HCT116 (cell line): ENCODE data around the gene CTSL. TPM values are rescaled to one million over a fixed set of nuclear protein-coding genes. Genes with fewer than 3 reads are reported as not detected.

Experiments used
- ATAC-seq: fragments of 200-7000 bp; cut with Tn5 transposase; 2 replicates; pipeline ENCODE4 v1.9.1; 2020; ENCODE audit warnings: mild to moderate bottlenecking, moderate library complexity
- Bru-seq: library from RNA; stranded (reverse); fragments of 400-500 nt; gene quantifications from one replicate; lab custom pipeline; 2021; lab: Mats Ljungman, UMichigan
- BruChase-seq, 2 experiments: library from RNA; stranded (reverse); fragments of 400-500 nt; gene quantifications; one replicate each; lab custom pipeline; 2021; lab: Mats Ljungman, UMichigan
- BruUV-seq: library from RNA; stranded (reverse); fragments of 400-500 nt; replicated peaks from 2 replicates; lab custom pipeline; 2021; lab: Mats Ljungman, UMichigan
- CTCF ChIA-PET: fragments of 300-600 bp; sonication (Branson Sonifier 250); formaldehyde crosslinking; loops from one replicate; lab custom pipeline; 2021; ENCODE audit warnings: antibody characterized with exemption; lab: Charles Lee
- POLR2A ChIA-PET: fragments of 300-600, 350-600 bp; sonication (Branson Sonifier 250); formaldehyde crosslinking; loops from one replicate; lab custom pipeline; 2021; ENCODE audit warnings: antibody characterized with exemption; lab: Charles Lee
- RAD21 ChIA-PET, 2 experiments: fragments of 300-600 bp; sonication (Branson Sonifier 250); formaldehyde crosslinking; loops; one replicate each; lab custom pipeline; 2023; ENCODE audit warnings: low total read pairs in 2 of 2; ENCODE audit not compliant: uncharacterized antibody in 2 of 2, unreplicated experiment in 2 of 2, low non-redundant PET in 1 of 2; lab: Charles Lee
- DNase-seq: peaks from one replicate; pipeline ENCODE4 v3.0.0-alpha.2; 2010; ENCODE audit warnings: low read depth, low spot score
- H2AFZ ChIP-seq: fragments of 200-600 bp; shearing (Covaris generic), sonication (generic); 2 replicates; pipeline ENCODE4 v1.6.1; 2017; ENCODE audit warnings: low read depth, mixed run types, mixed read lengths, antibody characterized with exemption, low read length; ENCODE audit not compliant: poor library complexity, severe bottlenecking
- H3K27ac ChIP-seq: 2 replicates; pipeline ENCODE4 v1.5.1; 2012; ENCODE audit warnings: low read depth, low read length
- H3K27me3 ChIP-seq: fragments of 200-600 bp; sonication (generic); 2 replicates; pipeline ENCODE4 v1.6.1; 2016; ENCODE audit warnings: mixed run types, low read length, mixed read lengths; ENCODE audit not compliant: insufficient read depth
- H3K36me3 ChIP-seq, 2 experiments: fragments of 200-500 bp in 1 of 2; fragments of 200-600 bp in 1 of 2; sonication (Bioruptor generic) in 1 of 2; sonication (generic) in 1 of 2; 2 replicates each; pipeline versions ENCODE4 v1.5.1 to v1.6.1; 2014 to 2016; ENCODE audit warnings: low read length in 2 of 2, inconsistent platforms in 1 of 2, mixed read lengths in 1 of 2, mixed run types in 1 of 2; ENCODE audit not compliant: insufficient read depth in 2 of 2, control insufficient read depth in 1 of 2
- H3K4me1 ChIP-seq, 2 experiments: fragments of 200-600 bp in 1 of 2; sonication (generic) in 1 of 2; 2 replicates each; pipeline versions ENCODE4 v1.5.1 to v1.6.1; 2012 to 2017; ENCODE audit warnings: low read length in 2 of 2, inconsistent platforms in 1 of 2, mild to moderate bottlenecking in 1 of 2, mixed read lengths in 1 of 2, mixed run types in 1 of 2, moderate library complexity in 1 of 2; ENCODE audit not compliant: insufficient read depth in 2 of 2, control insufficient read depth in 1 of 2
- H3K4me2 ChIP-seq: fragments of 200-600 bp; sonication (generic); 2 replicates; pipeline ENCODE4 v1.6.1; 2017; ENCODE audit warnings: mixed run types, low read length, mixed read lengths
- H3K4me3 ChIP-seq, 2 experiments: fragments of 200-600 bp in 1 of 2; sonication (generic) in 1 of 2; replicated peaks in 1 of 2; 2 replicates each; pipeline ENCODE4 v1.5.1; 2011 to 2016; ENCODE audit warnings: low read length in 2 of 2, control low read depth in 1 of 2, low read depth in 1 of 2, mild to moderate bottlenecking in 1 of 2, mixed read lengths in 1 of 2, mixed run types in 1 of 2
- H3K79me2 ChIP-seq: fragments of 200-600 bp; sonication (generic); 2 replicates; pipeline ENCODE4 v1.6.1; 2017; ENCODE audit warnings: mild to moderate bottlenecking, mixed run types, low read length, moderate library complexity, mixed read lengths; ENCODE audit not compliant: insufficient read depth
- H3K9ac ChIP-seq: fragments of 200-600 bp; sonication (generic); 2 replicates; pipeline ENCODE4 v1.6.1; 2016; ENCODE audit warnings: low read length, mixed read lengths
- H3K9me2 ChIP-seq: fragments of 200-600 bp; sonication (generic), shearing (Covaris generic); 2 replicates; pipeline ENCODE4 v1.6.1; 2017; ENCODE audit warnings: mixed run types, mild to moderate bottlenecking, moderate library complexity; ENCODE audit not compliant: insufficient read depth
- H3K9me3 ChIP-seq, 2 experiments: fragments of 200-500 bp in 1 of 2; fragments of 200-600 bp in 1 of 2; sonication (Bioruptor generic) in 1 of 2; sonication (generic) in 1 of 2; 2 replicates each; pipeline ENCODE4 v1.6.1; 2014 to 2017; ENCODE audit warnings: low read length in 2 of 2, mixed read lengths in 2 of 2, inconsistent platforms in 1 of 2, low read depth in 1 of 2, mild to moderate bottlenecking in 1 of 2, mixed run types in 1 of 2, moderate library complexity in 1 of 2; ENCODE audit not compliant: control insufficient read depth in 1 of 2, insufficient read depth in 1 of 2
- H4K20me1 ChIP-seq: fragments of 200-600 bp; sonication (generic), shearing (Covaris generic); 2 replicates; pipeline ENCODE4 v1.6.1; 2017; ENCODE audit warnings: mixed run types, mild to moderate bottlenecking, moderate library complexity; ENCODE audit not compliant: insufficient read depth
- ATF3 ChIP-seq: IDR thresholded peaks from 2 replicates; pipeline ENCODE4 v1.6.1; 2012
- CBX3 ChIP-seq: IDR thresholded peaks from 2 replicates; pipeline ENCODE4 v1.6.1; 2012; ENCODE audit warnings: low read depth
- ELF1 ChIP-seq: IDR thresholded peaks from 2 replicates; pipeline ENCODE4 v1.6.1; 2012; ENCODE audit warnings: low read depth, borderline replicate concordance
- EZH2 ChIP-seq: fragments of 200-600 bp; sonication (generic); IDR thresholded peaks from 2 replicates; pipeline ENCODE4 v1.6.1; 2017; ENCODE audit warnings: antibody characterized with exemption, mixed run types
- FOSL1 ChIP-seq: IDR thresholded peaks from 2 replicates; pipeline ENCODE4 v1.6.1; 2012; ENCODE audit warnings: low read depth
- JUND ChIP-seq: IDR thresholded peaks from 2 replicates; pipeline ENCODE4 v1.6.1; 2012
- MAX ChIP-seq: IDR thresholded peaks from 2 replicates; pipeline ENCODE4 v1.6.1; 2012
- POLR2A ChIP-seq: IDR thresholded peaks from 2 replicates; pipeline ENCODE4 v1.7.0; 2011; ENCODE audit warnings: borderline replicate concordance; ENCODE audit not compliant: insufficient read depth, insufficient read length; ENCODE audit errors: extremely low read depth
- POLR2AphosphoS5 ChIP-seq: IDR thresholded peaks from 2 replicates; pipeline ENCODE4 v1.6.1; 2011; ENCODE audit warnings: mild to moderate bottlenecking, low read depth, low read length, moderate library complexity
- RAD21 ChIP-seq: IDR thresholded peaks from 2 replicates; pipeline ENCODE4 v1.6.1; 2012; ENCODE audit warnings: low read depth, mild to moderate bottlenecking
- REST ChIP-seq: IDR thresholded peaks from 2 replicates; pipeline ENCODE4 v1.6.1; 2012; ENCODE audit warnings: low read depth
- SP1 ChIP-seq: IDR thresholded peaks from 2 replicates; pipeline ENCODE4 v1.6.1; 2012; ENCODE audit warnings: low read depth
- SRF ChIP-seq: IDR thresholded peaks from 2 replicates; pipeline ENCODE4 v1.6.1; 2012; ENCODE audit warnings: low read depth
- TCF7L2 ChIP-seq: IDR thresholded peaks from 2 replicates; pipeline ENCODE4 v1.7.0; 2011; ENCODE audit warnings: borderline replicate concordance, inconsistent platforms; ENCODE audit not compliant: insufficient read depth, insufficient read length; ENCODE audit errors: extremely low read depth
- YY1 ChIP-seq: IDR thresholded peaks from 2 replicates; pipeline ENCODE4 v1.6.1; 2011; ENCODE audit warnings: low read length, low read depth, moderate library complexity, mild to moderate bottlenecking; ENCODE audit not compliant: insufficient replicate concordance; ENCODE audit errors: extremely low read depth
- ZBTB33 ChIP-seq: IDR thresholded peaks from 2 replicates; pipeline ENCODE4 v1.6.1; 2011; ENCODE audit warnings: mild to moderate bottlenecking, low read length, moderate library complexity; ENCODE audit not compliant: insufficient replicate concordance; ENCODE audit errors: extremely low read depth
- ZFX ChIP-seq: fragments of 450-650 bp; IDR thresholded peaks from 2 replicates; pipeline ENCODE4 v1.6.1; 2017
- intact Hi-C: fragments of 100-400 bp; cut with micrococcal nuclease; formaldehyde crosslinking; loops from 2 replicates; pipeline ENCODE4 v1.10.0; 2022
- long read RNA-seq: library from polyadenylated mRNA; unstranded; transcript quantifications from one replicate; pipeline ENCODE4 v2.0.0, GENCODE V29; 2021; ENCODE audit not compliant: unreplicated experiment
- polyA plus RNA-seq: library from polyadenylated mRNA; unstranded; fragments of >200 nt; gene quantifications from 2 replicates; pipeline ENCODE4 v1.2.1, GENCODE V29; 2012; ENCODE audit warnings: missing spikeins
- total RNA-seq: library from RNA; stranded (reverse); gene quantifications from one replicate; pipeline ENCODE4 v1.2.1, GENCODE V29; 2021; ENCODE audit not compliant: unreplicated experiment

CTSL gene
- total RNA-seq (63.1 TPM), Bru-seq, nascent RNA (percentile 84 among the genes with signal in this experiment), BruChase-seq, experiment 1, labeled RNA remaining after a 6-hour chase (percentile 96 among the genes with signal in this experiment), BruChase-seq, experiment 2, labeled RNA remaining after a 2-hour chase (percentile 88 among the genes with signal in this experiment)
- 71.9 and 77.1 TPM in 2 replicates for polyA plus RNA-seq
- long read RNA-seq, transcript CTSL-203 (8 exons, 2,177 nt): major isoform, 28 of 95 reads
- long read RNA-seq, transcript CTSL-201 (8 exons, 1,436 nt): major isoform, 28 of 95 reads
- long read RNA-seq, partial matches to known transcripts: 16 of 95 reads
- long read RNA-seq, other reads (novel, unspliced or antisense): 23 of 95 reads

GRCh38 chr9:87725900-87726709 is at the start of gene CTSL:
Gene CTSL, plus strand, starts transcription at chr9:87726119. Its CDS starts 1,485 bp downstream, at chr9:87727604.
- H3K9me2 ChIP-seq: no peaks in the 10 kb centered on the region
- peaks cover 10 to 20% of the 10 kb centered on the region in 2 experiments; a peak in 2 of 4 replicates for H3K36me3 ChIP-seq
- H3K4me1 ChIP-seq: peaks cover 9 to 14% of the 10 kb centered on the region in 2 experiments; a peak in 3 of 4 replicates
- H3K27ac ChIP-seq: peak within 1 kb of the TSS; percentile 68
- ChIA-PET CTCF (interaction anchor here (1.4 to 1.7 kb wide), 3 partner anchors 9 to 42 kb away, joined by 3 to 5 read pairs (median 4); no protein-coding TSS in a partner anchor), POLR2A (interaction anchor here (0.9 to 1.5 kb wide), 5 partner anchors 12 to 45 kb away, joined by 3 to 14 read pairs (median 3); no protein-coding TSS in a partner anchor), RAD21 (interaction anchor here (0.9 to 1.2 kb wide), 3 partner anchors 41 to 87 kb away, joined by 3 read pairs; no protein-coding TSS in a partner anchor)
- H3K27me3 ChIP-seq: no peaks in the 10 kb centered on the region
- no peaks in the 10 kb centered on the region for H3K79me2 ChIP-seq
- H3K9me3 ChIP-seq: no peaks in the 10 kb centered on the region
- peak within 1 kb of the TSS; percentile 72 for H3K9ac ChIP-seq
- BruUV-seq: no TSS peak
- peak within 1 kb of the TSS; percentile 79 for H2AFZ ChIP-seq
- H3K4me3 ChIP-seq: peak within 1 kb of the TSS; percentile 78 to 90
- H3K4me2 ChIP-seq: peak within 1 kb of the TSS; percentile 97
- no peaks in the 10 kb centered on the region for H4K20me1 ChIP-seq
- ATAC-seq (peak; percentile 91), DNase-seq (peak; percentile 59)
- intact Hi-C loops: loop anchor here (2.0 kb wide), 1 partner anchor 67 kb away; no protein-coding TSS in a partner anchor
- TF ChIP-seq POLR2AphosphoS5 (peak; percentile 84), CBX3 (0 out of 2 replicates have a peak, but pooled peaks have one; percentile 35), SRF (no peak), EZH2 (no peak), ZFX (peak; percentile 96), ELF1 (no peak), ATF3 (no peak), SP1 (no peak), ZBTB33 (peak; percentile 5), FOSL1 (no peak), JUND (no peak), POLR2A (peak; percentile 86), RAD21 (peak; percentile 55), TCF7L2 (peak; percentile 32), REST (no peak), MAX (peak; percentile 89), YY1 (no peak)
